Measurements from ENCODE around the gene PRKCH. TPM values are rescaled to one million over a fixed set of nuclear protein-coding genes. Genes with fewer than 3 reads are reported as not detected.

PRKCH gene
- total RNA-seq, 1 donor from 2014 or later, result 74.4 TPM

DNA sequence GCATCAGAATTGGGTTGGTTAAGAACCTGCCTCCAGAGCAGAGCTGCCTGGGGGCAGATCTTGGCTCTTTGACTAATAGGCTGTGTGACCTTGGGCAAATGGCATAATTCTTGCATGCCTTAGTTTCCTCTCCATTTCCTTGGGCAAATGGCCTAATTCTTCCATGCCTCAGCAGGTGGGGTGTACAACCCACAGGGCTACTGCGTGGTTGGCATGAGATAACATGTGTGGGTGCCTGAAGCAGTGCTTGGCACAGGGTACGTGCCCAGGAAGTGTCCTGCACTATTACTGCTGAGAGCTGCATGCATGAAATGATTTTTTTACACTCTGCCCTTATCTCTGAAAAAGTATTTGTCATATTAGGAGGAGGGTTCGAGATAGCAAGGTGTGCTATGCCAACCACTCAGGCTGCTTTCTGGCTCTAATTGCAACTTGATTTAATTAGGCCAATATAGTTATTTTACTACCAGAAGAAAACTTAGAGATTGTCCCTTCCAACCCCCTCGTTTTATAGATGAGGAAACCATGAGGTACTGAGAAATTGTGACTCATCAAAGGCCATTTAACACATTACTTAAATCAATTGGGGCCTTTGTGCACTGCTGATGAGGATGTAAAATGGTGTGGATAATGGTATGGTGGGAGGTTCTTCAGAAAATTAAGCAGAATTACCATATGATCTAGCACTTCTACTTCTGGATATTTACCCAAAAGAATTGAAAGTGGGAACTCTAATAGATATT is 212.3 kb downstream of the PRKCH start:
- TF ChIP-seq CTCF (IDR thresholded peaks at IDR 0.05), result no peak
- Histone ChIP-seq H3K27ac (peak overlapping the region; percentile 33), H3K4me3 (no peak overlapping the region), H3K4me1 (peaks cover 42% of the 10 kb centered on the region), H3K36me3 (peaks cover 7% of the 10 kb centered on the region), H3K27me3 (no peaks in the 10 kb centered on the region), H3K9me3 (no peaks in the 10 kb centered on the region)
- ATAC-seq (no peak), DNase-seq (no peak)
- intact Hi-C loops (cut with DNase I), result loop anchor here (10.0 kb wide), 1 partner anchor 69 kb away; no protein-coding TSS in a partner anchor

GRCh38 chr14:61535032-61535431 is 213.7 kb downstream of the PRKCH start:
- no peak for TF ChIP-seq CTCF (IDR thresholded peaks at IDR 0.05)
- peaks cover 44% of the 10 kb centered on the region for H3K4me1 ChIP-seq
- DNase-seq, result no peak
- H3K4me3 ChIP-seq, result no peak overlapping the region
- no peaks in the 10 kb centered on the region for H3K9me3 ChIP-seq
- no peak for ATAC-seq
- no peaks in the 10 kb centered on the region for H3K27me3 ChIP-seq
- intact Hi-C loops (cut with DNase I), result loop anchor here (10.0 kb wide), 1 partner anchor 70 kb away; no protein-coding TSS in a partner anchor
- H3K36me3 ChIP-seq, result peaks cover 16% of the 10 kb centered on the region
- no peak overlapping the region for H3K27ac ChIP-seq

DNA sequence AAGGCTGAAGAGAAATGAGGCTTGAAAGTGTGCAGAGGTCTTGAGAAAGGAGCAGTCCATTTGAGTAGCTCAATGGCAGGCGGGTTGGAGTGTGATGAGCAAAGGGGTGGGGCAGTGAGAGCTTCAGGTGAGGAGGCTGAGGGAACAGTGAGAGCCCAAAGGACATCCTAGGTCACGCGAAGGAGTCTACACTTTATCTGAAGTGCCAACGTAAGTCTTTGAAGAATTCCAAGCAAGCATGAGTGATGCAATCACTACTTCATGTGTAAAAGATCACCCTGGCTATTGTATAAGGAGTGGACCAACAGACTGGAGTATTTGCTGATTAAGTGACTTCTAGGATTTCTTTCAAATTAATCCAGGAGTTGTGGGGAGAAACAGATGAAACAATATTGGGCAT is 214.1 kb downstream of the PRKCH start:
- Histone ChIP-seq H3K9me3 (no peaks in the 10 kb centered on the region), H3K27ac (no peak overlapping the region), H3K36me3 (peaks cover 14% of the 10 kb centered on the region), H3K4me3 (no peak overlapping the region), H3K4me1 (peaks cover 44% of the 10 kb centered on the region), H3K27me3 (no peaks in the 10 kb centered on the region)
- DNase-seq (no peak), ATAC-seq (peak; percentile 76)
- TF ChIP-seq CTCF (IDR thresholded peaks at IDR 0.05), result no peak
- intact Hi-C loops (cut with DNase I), result loop anchor here (10.0 kb wide), 1 partner anchor 71 kb away; no protein-coding TSS in a partner anchor

GRCh38 chr14:61536661-61537562 is 215.5 kb downstream of the PRKCH start:
- ATAC-seq, result no peak
- Histone ChIP-seq H3K36me3 (peaks cover 10% of the 10 kb centered on the region), H3K9me3 (no peaks in the 10 kb centered on the region), H3K27ac (peak overlapping the region; percentile 53), H3K4me1 (peaks cover 32% of the 10 kb centered on the region), H3K4me3 (no peak overlapping the region), H3K27me3 (no peaks in the 10 kb centered on the region)
- intact Hi-C loops (cut with DNase I), result loop anchor here (10.0 kb wide), 1 partner anchor 72 kb away; no protein-coding TSS in a partner anchor
- DNase-seq, result no peak
- TF ChIP-seq CTCF (IDR thresholded peaks at IDR 0.05), result no peak

- TF ChIP-seq CTCF (IDR thresholded peaks at IDR 0.05), result no peak
- DNase-seq (no peak), ATAC-seq (peak; percentile 89)
- Histone ChIP-seq H3K36me3 (peaks cover 10% of the 10 kb centered on the region), H3K9me3 (no peaks in the 10 kb centered on the region), H3K4me1 (peaks cover 28% of the 10 kb centered on the region), H3K4me3 (no peak overlapping the region), H3K27me3 (no peaks in the 10 kb centered on the region), H3K27ac (peak overlapping the region; percentile 53)
- intact Hi-C loops (cut with DNase I), result loop anchor here (10.0 kb wide), 1 partner anchor 73 kb away; no protein-coding TSS in a partner anchor
These were observed 216.4 kb downstream of the PRKCH start for GRCh38 chr14:61537563-61538463.
